Body of pancreas (tissue), 4 donors: Measurements from ENCODE around the gene P4HA3.

ENCODE experiments used
- CTCF ChIP-seq, 7 experiments: fragments of 450-650 bp in 4 of 7; fragments of 200-600 bp in 3 of 7; sonication (generic) in 3 of 7; IDR thresholded peaks; one replicate each; pipeline ENCODE4 v1.5.1; 2016 to 2019; ENCODE audit warnings: antibody characterized with exemption in 7 of 7
- POLR2A ChIP-seq, 3 donors: fragments of 450-650 bp; IDR thresholded peaks; one replicate each; pipeline ENCODE4 v1.6.1; 2016; ENCODE audit warnings: antibody characterized with exemption in 3 of 3, mild to moderate bottlenecking in 2 of 3

GRCh38 chr11:74272276-74272675 is 39.2 kb downstream of the P4HA3 start:
- TF ChIP-seq CTCF (IDR thresholded peaks at IDR 0.05) (no peak), POLR2A (IDR thresholded peaks at IDR 0.05) (no peak)
